Right kidney (tissue), 1 donor: ENCODE results near the gene ZNF433.
"Not testable (repeated sequence)": the region's sequence is repeated elsewhere in the genome, so short reads cannot be mapped to it uniquely, and the experiment has no call there.

Experiments
- DNase-seq: peaks from one replicate; pipeline ENCODE4 v3.0.0-alpha.2; 2016

ZNF433 gene

DNA sequence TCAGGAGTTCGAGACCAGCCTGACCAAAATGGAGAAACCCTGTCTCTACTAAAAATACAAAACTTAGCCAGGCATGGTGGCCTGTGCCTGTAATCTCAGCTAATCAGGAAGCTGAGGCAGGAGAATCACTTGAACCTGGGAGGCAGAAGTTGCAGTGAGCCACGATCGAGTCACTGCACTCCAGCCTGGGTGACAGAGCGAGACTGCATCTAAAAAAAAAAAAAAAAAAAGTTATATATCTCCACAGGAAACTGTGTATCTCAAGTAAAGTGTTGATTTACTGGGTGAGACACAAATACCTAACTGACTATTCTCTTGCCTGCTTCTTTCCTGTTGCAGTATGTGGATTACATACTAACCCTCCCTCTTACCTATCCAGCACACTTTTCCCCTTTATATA is 43.6 kb downstream of the ZNF433 start:
- DNase-seq, result not testable (repeated sequence)

- no peak for DNase-seq
These were observed 46.4 kb downstream of the ZNF433 start for GRCh38 chr19:11989112-11989456.

GRCh38 chr19:11987405-11988281 is 47.8 kb downstream of the ZNF433 start:
- peak; percentile 84 for DNase-seq

GRCh38 chr19:11986754-11987153 is 48.7 kb downstream of the ZNF433 start:
- DNase-seq, result no peak

DNA sequence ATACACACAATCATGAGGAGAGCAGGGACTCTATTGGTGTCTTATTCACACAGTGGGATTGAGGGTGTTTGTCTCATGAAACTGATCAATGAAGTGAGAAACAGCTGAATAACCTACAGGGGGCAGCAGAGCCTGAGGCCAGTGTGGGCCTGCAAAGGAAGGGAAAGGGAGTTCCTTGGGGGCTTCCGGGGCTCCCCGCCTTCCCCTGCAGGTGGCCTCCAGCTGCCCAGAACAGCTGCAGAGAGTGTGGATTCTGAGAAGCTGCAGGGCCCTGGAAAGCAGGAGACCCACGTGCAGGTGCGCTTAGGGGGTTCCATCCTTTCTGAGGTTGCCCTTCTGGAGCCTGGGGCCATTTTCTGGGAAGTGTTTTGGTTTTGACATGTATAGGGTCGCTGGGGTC is 50.5 kb downstream of the ZNF433 start:
- no peak for DNase-seq

- no peak for DNase-seq
These were observed 53.0 kb downstream of the ZNF433 start for GRCh38 chr19:11982526-11982925.

DNA sequence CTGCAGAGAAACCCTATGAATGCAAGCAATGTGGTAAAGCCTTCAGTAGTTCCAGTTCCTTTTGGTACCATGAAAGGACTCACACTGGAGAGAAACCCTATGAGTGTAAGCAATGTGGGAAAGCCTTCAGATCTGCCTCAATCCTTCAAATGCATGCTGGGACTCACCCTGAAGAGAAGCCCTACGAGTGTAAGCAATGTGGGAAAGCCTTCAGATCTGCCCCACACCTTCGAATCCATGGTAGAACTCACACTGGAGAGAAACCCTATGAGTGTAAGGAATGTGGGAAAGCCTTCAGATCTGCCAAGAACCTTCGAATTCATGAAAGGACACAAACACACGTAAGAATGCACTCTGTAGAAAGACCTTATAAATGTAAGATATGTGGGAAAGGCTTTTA is 56.0 kb downstream of the ZNF433 start:
- DNase-seq, result no peak

- DNase-seq, result no peak
These were observed 56.9 kb downstream of the ZNF433 start for GRCh38 chr19:11978492-11979100.

DNA sequence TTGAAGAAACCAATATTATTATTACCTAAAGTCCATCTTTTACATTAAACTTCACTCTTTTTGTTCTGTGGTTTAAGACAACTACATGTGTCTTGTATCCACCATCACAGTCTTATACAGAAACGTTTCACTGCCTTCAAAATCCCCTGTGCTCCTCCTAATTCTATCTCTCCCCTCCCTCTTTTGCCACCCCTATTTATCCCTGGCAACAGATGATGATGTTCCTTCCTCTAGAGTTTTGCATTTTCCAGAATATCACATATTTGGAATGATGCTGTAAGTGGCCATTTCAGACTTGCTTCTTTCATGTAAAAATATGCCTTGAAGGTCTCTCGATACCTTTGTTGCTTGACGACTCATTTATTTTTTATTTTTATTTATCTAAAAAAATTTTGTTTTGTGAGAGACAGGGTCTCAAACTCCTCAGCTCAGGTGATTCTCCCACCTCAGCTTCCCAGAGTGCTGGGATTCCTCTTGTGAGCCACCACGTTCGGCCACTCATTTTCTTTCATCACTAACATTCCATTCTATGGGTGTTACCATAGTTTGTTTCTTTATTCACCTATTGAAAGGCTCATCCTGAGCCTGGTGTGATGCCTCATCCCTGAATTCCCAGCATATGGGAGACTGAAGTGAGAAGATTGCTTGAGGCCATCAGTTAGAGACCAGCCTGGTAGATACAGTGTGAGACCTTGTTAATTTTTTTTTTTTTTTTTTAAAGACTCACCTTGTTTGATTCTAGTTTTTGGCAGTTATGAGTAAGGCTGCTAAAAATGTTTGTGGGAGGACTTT is 62.3 kb downstream of the ZNF433 start:
- no peak for DNase-seq

DNA sequence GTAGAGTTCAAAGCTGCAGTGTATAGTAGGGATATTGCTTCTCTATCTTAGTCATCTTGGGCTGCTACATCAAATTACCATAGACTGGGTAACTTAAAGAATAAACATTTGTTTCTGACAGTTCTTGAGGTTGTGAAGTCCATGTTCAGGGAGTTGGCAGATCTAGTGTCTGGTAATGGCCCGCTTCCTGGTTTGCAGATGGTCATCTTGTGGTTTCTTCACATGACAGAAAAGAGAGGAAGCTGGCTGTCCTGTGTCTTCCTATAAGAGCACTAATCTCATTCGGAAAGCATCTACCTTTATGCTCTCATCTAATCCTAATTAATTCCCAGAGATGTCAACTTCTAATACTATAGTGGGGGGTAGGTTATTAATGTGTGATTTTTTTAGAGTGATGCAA is 64.4 kb downstream of the ZNF433 start:
- no peak for DNase-seq

- no peak for DNase-seq
These were observed 65.3 kb downstream of the ZNF433 start for GRCh38 chr19:11970174-11970573.

- DNase-seq, result peak; percentile 94
These were observed 70.4 kb downstream of the ZNF433 start, which contains the start of gene ZNF763 for GRCh38 chr19:11964858-11965645. Gene ZNF763, plus strand, starts transcription at chr19:11965040. Its CDS starts 169 bp downstream, at chr19:11965209.
